IMR-90 (cell line): ENCODE data around the gene THSD7B. TPM values are rescaled to one million over a fixed set of nuclear protein-coding genes. Genes with fewer than 3 reads are reported as not detected.

Experiments
- ATAC-seq: fragments of 200-7000 bp; cut with Tn5 transposase; 2 replicates; pipeline ENCODE4 v1.9.1; 2020; ENCODE audit warnings: low read depth, mild to moderate bottlenecking, moderate library complexity
- BruUV-seq: library from RNA; stranded (reverse); fragments of 400-500 nt; replicated peaks from 2 replicates; lab custom pipeline; 2021; lab: Mats Ljungman, UMichigan
- CTCF ChIA-PET: fragments of 300-600 bp; formaldehyde crosslinking; extraction: SDS; loops from one replicate; lab custom pipeline; 2021; ENCODE audit warnings: antibody characterized with exemption; lab: Yijun Ruan, JAX
- POLR2A ChIA-PET: fragments of 300-600 bp; sonication (Branson Sonifier 250); formaldehyde crosslinking; loops from one replicate; lab custom pipeline; 2022; ENCODE audit warnings: antibody characterized with exemption; ENCODE audit not compliant: unreplicated experiment; lab: Charles Lee
- DNase-seq: peaks from one replicate; pipeline ENCODE4 v3.0.0; 2013
- H2AFZ ChIP-seq: replicated peaks from 2 replicates; pipeline ENCODE3; 2013; ENCODE audit warnings: low read length, mild to moderate bottlenecking; ENCODE audit not compliant: poor library complexity
- H2AK5ac ChIP-seq: 2 replicates; pipeline ENCODE4 v1.6.1; 2013; ENCODE audit warnings: low read depth, low read length, inconsistent platforms
- H2AK9ac ChIP-seq: replicated peaks from 2 replicates; pipeline ENCODE3; 2013; ENCODE audit warnings: mild to moderate bottlenecking, low read depth, low read length, moderate library complexity; ENCODE audit not compliant: poor library complexity
- H2BK120ac ChIP-seq: 2 replicates; pipeline ENCODE4 v1.6.1; 2013; ENCODE audit warnings: low read depth, low read length, inconsistent platforms
- H2BK15ac ChIP-seq: 3 replicates; pipeline ENCODE4 v1.6.1; 2013; ENCODE audit warnings: low read depth, low read length, inconsistent platforms
- H2BK20ac ChIP-seq: 2 replicates; pipeline ENCODE4 v1.6.1; 2013; ENCODE audit warnings: low read depth, mild to moderate bottlenecking, inconsistent platforms, low read length, moderate library complexity
- H2BK5ac ChIP-seq: 2 replicates; pipeline ENCODE4 v1.6.1; 2013; ENCODE audit warnings: mild to moderate bottlenecking, low read depth, low read length, inconsistent platforms; ENCODE audit not compliant: poor library complexity, severe bottlenecking
- H3K14ac ChIP-seq: replicated peaks from 2 replicates; pipeline ENCODE4 v1.6.1; 2013; ENCODE audit warnings: low read depth, low read length, inconsistent platforms
- H3K18ac ChIP-seq: 2 replicates; pipeline ENCODE4 v1.6.1; 2013; ENCODE audit warnings: low read depth, low read length, control low read depth
- H3K23ac ChIP-seq: 2 replicates; pipeline ENCODE4 v1.6.1; 2013; ENCODE audit warnings: low read depth, low read length, inconsistent platforms
- H3K27ac ChIP-seq: 2 replicates; pipeline ENCODE4 v1.5.1; 2013; ENCODE audit warnings: mild to moderate bottlenecking, control low read depth, low read length; ENCODE audit not compliant: insufficient read depth
- H3K27me3 ChIP-seq: 2 replicates; pipeline ENCODE4 v1.6.1; 2013; ENCODE audit warnings: low read length; ENCODE audit not compliant: control insufficient read depth, insufficient read depth
- H3K36me3 ChIP-seq: 2 replicates; pipeline ENCODE4 v1.6.1; 2013; ENCODE audit warnings: low read length, mixed read lengths; ENCODE audit not compliant: control insufficient read depth, insufficient read depth
- H3K4ac ChIP-seq: 2 replicates; pipeline ENCODE4 v1.6.1; 2013; ENCODE audit warnings: low read depth, low read length, inconsistent platforms
- H3K4me1 ChIP-seq: 2 replicates; pipeline ENCODE4 v1.6.1; 2013; ENCODE audit warnings: low read length, mixed read lengths; ENCODE audit not compliant: control insufficient read depth, insufficient read depth
- H3K4me2 ChIP-seq: 2 replicates; pipeline ENCODE4 v1.6.1; 2013; ENCODE audit warnings: low read depth, mild to moderate bottlenecking, control low read depth, low read length, moderate library complexity
- H3K4me3 ChIP-seq: 2 replicates; pipeline ENCODE4 v1.5.1; 2013; ENCODE audit warnings: low read depth, mild to moderate bottlenecking, control low read depth, low read length, moderate library complexity; ENCODE audit not compliant: insufficient read depth
- H3K56ac ChIP-seq: 2 replicates; pipeline ENCODE4 v1.6.1; 2013; ENCODE audit warnings: low read length, inconsistent platforms; ENCODE audit not compliant: insufficient read depth; ENCODE audit errors: extremely low read depth
- H3K79me1 ChIP-seq, 2 experiments: 2 replicates each; pipeline ENCODE4 v1.6.1; 2013; ENCODE audit warnings: low read length in 2 of 2, inconsistent platforms in 1 of 2, low read depth in 1 of 2
- H3K9ac ChIP-seq: 2 replicates; pipeline ENCODE4 v1.6.1; 2013; ENCODE audit warnings: low read depth, low read length, control low read depth
- H3K9me1 ChIP-seq: 2 replicates; pipeline ENCODE4 v1.6.1; 2013; ENCODE audit warnings: low read length, inconsistent platforms; ENCODE audit not compliant: insufficient read depth
- H3K9me3 ChIP-seq: 2 replicates; pipeline ENCODE4 v1.6.1; 2013; ENCODE audit warnings: low read length; ENCODE audit not compliant: control insufficient read depth, insufficient read depth
- H4K20me1 ChIP-seq: 2 replicates; pipeline ENCODE4 v1.6.1; 2013; ENCODE audit warnings: low read length, inconsistent platforms; ENCODE audit not compliant: insufficient read depth
- H4K5ac ChIP-seq: 2 replicates; pipeline ENCODE4 v1.6.1; 2013; ENCODE audit warnings: mild to moderate bottlenecking, low read depth, low read length, control low read depth
- H4K8ac ChIP-seq, 2 experiments: 2 replicates each; pipeline ENCODE4 v1.6.1; 2013; ENCODE audit warnings: low read depth in 2 of 2, low read length in 2 of 2, control low read depth in 1 of 2, inconsistent platforms in 1 of 2
- H4K91ac ChIP-seq: 2 replicates; pipeline ENCODE4 v1.6.1; 2013; ENCODE audit warnings: low read depth, low read length, inconsistent platforms; ENCODE audit not compliant: insufficient read depth
- BHLHE40 ChIP-seq: fragments of 150-350 bp; IDR thresholded peaks from 2 replicates; pipeline ENCODE4 v1.6.1; 2016; ENCODE audit warnings: mild to moderate bottlenecking, low read depth, low read length
- CEBPB ChIP-seq: IDR thresholded peaks from 2 replicates; pipeline ENCODE4 v1.6.1; 2012; ENCODE audit warnings: low read depth, low read length, improper control_type of control experiment
- CHD1 ChIP-seq: IDR thresholded peaks from 2 replicates; pipeline ENCODE4 v1.6.1; 2012; ENCODE audit warnings: low read depth, low read length, improper control_type of control experiment
- ELK1 ChIP-seq: fragments of 150-350 bp; IDR thresholded peaks from 2 replicates; pipeline ENCODE4 v1.6.1; 2016; ENCODE audit warnings: low read depth, mild to moderate bottlenecking, low read length, moderate library complexity, borderline replicate concordance
- FOS ChIP-seq: fragments of 150-350 bp; IDR thresholded peaks from 2 replicates; pipeline ENCODE4 v1.6.1; 2016; ENCODE audit warnings: low read depth, low read length
- MAFK ChIP-seq: IDR thresholded peaks from 2 replicates; pipeline ENCODE4 v1.6.1; 2012; ENCODE audit warnings: low read depth, low read length, improper control_type of control experiment
- MAZ ChIP-seq: IDR thresholded peaks from 2 replicates; pipeline ENCODE4 v1.6.1; 2012; ENCODE audit warnings: low read depth, mild to moderate bottlenecking, low read length, improper control_type of control experiment, moderate library complexity, borderline replicate concordance
- MXI1 ChIP-seq: IDR thresholded peaks from 2 replicates; pipeline ENCODE4 v1.6.1; 2012; ENCODE audit warnings: low read depth, mild to moderate bottlenecking, low read length, moderate library complexity, borderline replicate concordance
- NFE2L2 ChIP-seq: fragments of 150-350 bp; IDR thresholded peaks from 2 replicates; pipeline ENCODE4 v1.6.1; 2016; ENCODE audit warnings: low read depth, mild to moderate bottlenecking, low read length
- POLR2A ChIP-seq: IDR thresholded peaks from 2 replicates; pipeline ENCODE4 v1.6.1; 2012; ENCODE audit warnings: mild to moderate bottlenecking, low read depth, low read length
- RAD21 ChIP-seq: IDR thresholded peaks from 2 replicates; pipeline ENCODE4 v1.6.1; 2012; ENCODE audit warnings: low read length, improper control_type of control experiment
- WGBS, 2 experiments: methylation state at CpG; one replicate each; pipeline versions ENCODE4 v1.1.5 to v1.1.7; 2013; ENCODE audit warnings: missing lambda C conversion rate in 2 of 2; ENCODE audit not compliant: insufficient read length in 1 of 2; ENCODE audit errors: extremely low coverage in 2 of 2; 5-methylcytosine and 5-hydroxymethylcytosine counted together
- dilution Hi-C: fragments of 300-500 bp; cut with HindIII; formaldehyde crosslinking; loops from one replicate; pipeline ENCODE4 v1.14.3; 2018; ENCODE audit warnings: low sequenced_read_pairs; ENCODE audit not compliant: unreplicated experiment
- in situ Hi-C: fragments of 300-500 bp; cut with MboI; formaldehyde crosslinking; loops from 3 replicates; pipeline ENCODE4 v1.14.3; 2019; ENCODE audit warnings: low sequenced_read_pairs, inconsistent platforms, mixed read lengths
- intact Hi-C: fragments of 100-400 bp; cut with micrococcal nuclease; formaldehyde crosslinking; loops from 2 replicates; pipeline ENCODE4 v1.10.0; 2022
- polyA plus RNA-seq, 3 experiments: library from polyadenylated mRNA; depleted of rRNA; stranded (reverse); fragments of >200 nt; gene quantifications; 2 replicates each; pipeline ENCODE4 v1.2.3, GENCODE V29; 2012; ENCODE audit warnings: low replicate concordance in 1 of 3
- total RNA-seq: library from RNA; depleted of rRNA; stranded (reverse); fragments of >200 nt; gene quantifications from 2 replicates; pipeline ENCODE4 v1.2.3, GENCODE V29; 2012

Gene THSD7B
- total and polyA plus RNA-seq, 2 of the 4 experiments (the other 2 are of a cell fraction) = not detected

GRCh38 chr2:137675584-137676327 is 910.4 kb downstream of the THSD7B start:
- no peak overlapping the region for H2BK20ac ChIP-seq
- no peak overlapping the region for H3K4me2 ChIP-seq
- H4K5ac ChIP-seq = no peak overlapping the region
- WGBS, 2 experiments = 83% methylated on average over 1 of the region's 4 CpGs; no CpG with 5 or more reads in 1 of the 2 experiments
- no peak overlapping the region for H2BK5ac ChIP-seq
- no peak overlapping the region for H3K14ac ChIP-seq
- POLR2A ChIA-PET = no interaction called here
- H3K23ac ChIP-seq = no peak overlapping the region
- no peak overlapping the region for H2BK120ac ChIP-seq
- dilution Hi-C loops (no loop called here), intact Hi-C loops (no loop called here), in situ Hi-C loops (no loop called here)
- no peaks in the 10 kb centered on the region for H3K36me3 ChIP-seq
- no peak overlapping the region for H4K8ac ChIP-seq
- H3K9me1 ChIP-seq = no peaks in the 10 kb centered on the region
- no peaks in the 10 kb centered on the region for H3K27me3 ChIP-seq
- H3K4me1 ChIP-seq = no peaks in the 10 kb centered on the region
- H3K4ac ChIP-seq = no peak overlapping the region
- H3K9ac ChIP-seq = no peak overlapping the region
- ATAC-seq (no peak), DNase-seq (no peak)
- H3K18ac ChIP-seq = no peak overlapping the region
- no TSS peak for BruUV-seq
- H2BK15ac ChIP-seq = no peak overlapping the region
- H3K56ac ChIP-seq = no peak overlapping the region
- no peak for TF ChIP-seq NFE2L2
- no peak for TF ChIP-seq BHLHE40
- no peak for TF ChIP-seq FOS
- no peak for TF ChIP-seq CHD1
- no peak for TF ChIP-seq POLR2A
- TF ChIP-seq CEBPB = no peak
- no peak for TF ChIP-seq RAD21
- no peak for TF ChIP-seq MAZ
- TF ChIP-seq MXI1 = no peak
- no peak for TF ChIP-seq MAFK
- TF ChIP-seq ELK1 = no peak
- no peak overlapping the region for H2AK5ac ChIP-seq
- H3K79me1 ChIP-seq = no peaks in the 10 kb centered on the region
- H3K9me3 ChIP-seq = peaks cover 6% of the 10 kb centered on the region; the same call in 1 of the 2 replicates
- H3K27ac ChIP-seq = no peak overlapping the region
- no peak overlapping the region for H2AK9ac ChIP-seq
- no peaks in the 10 kb centered on the region for H4K20me1 ChIP-seq
- no peak overlapping the region for H2AFZ ChIP-seq
- H4K91ac ChIP-seq = no peak overlapping the region
- CTCF ChIA-PET = no interaction called here
- H3K4me3 ChIP-seq = no peak overlapping the region
